B cell (primary cell): ENCODE data around the gene CUBN.

Experiments used
- EZH2 ChIP-seq: IDR thresholded peaks from 2 replicates; pipeline ENCODE4 v1.6.1; 2012; ENCODE audit warnings: borderline replicate concordance, low read depth, mild to moderate bottlenecking, moderate library complexity, low read length; ENCODE audit not compliant: insufficient read depth, poor library complexity, severe bottlenecking
- TF ChIP-seq, protein P1 (sequence below): fragments of 200-600 bp; IDR thresholded peaks from one replicate; pipeline ENCODE4 v1.8.0; 2022; ENCODE audit warnings: antibody characterized with exemption, mild to moderate bottlenecking

DNA sequence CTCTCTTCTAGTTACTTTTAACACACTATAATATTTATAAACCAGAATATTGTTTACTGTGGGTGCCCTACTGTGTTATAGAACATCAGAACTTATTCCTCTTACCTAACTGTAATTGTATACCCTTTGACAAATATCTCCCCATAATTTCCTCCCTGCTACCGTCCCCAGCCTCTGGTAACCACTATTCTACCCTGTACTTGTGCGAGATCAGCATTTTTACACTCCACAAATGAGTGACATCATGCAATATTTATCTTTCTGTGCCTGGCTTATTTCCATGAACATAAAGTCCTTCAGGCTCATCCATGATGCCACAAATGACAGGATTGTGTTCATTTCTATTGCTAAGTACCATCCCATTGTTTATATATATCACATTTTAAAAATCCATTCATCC lies 172.6 kb downstream of the CUBN start:
- TF ChIP-seq, protein P1, sequence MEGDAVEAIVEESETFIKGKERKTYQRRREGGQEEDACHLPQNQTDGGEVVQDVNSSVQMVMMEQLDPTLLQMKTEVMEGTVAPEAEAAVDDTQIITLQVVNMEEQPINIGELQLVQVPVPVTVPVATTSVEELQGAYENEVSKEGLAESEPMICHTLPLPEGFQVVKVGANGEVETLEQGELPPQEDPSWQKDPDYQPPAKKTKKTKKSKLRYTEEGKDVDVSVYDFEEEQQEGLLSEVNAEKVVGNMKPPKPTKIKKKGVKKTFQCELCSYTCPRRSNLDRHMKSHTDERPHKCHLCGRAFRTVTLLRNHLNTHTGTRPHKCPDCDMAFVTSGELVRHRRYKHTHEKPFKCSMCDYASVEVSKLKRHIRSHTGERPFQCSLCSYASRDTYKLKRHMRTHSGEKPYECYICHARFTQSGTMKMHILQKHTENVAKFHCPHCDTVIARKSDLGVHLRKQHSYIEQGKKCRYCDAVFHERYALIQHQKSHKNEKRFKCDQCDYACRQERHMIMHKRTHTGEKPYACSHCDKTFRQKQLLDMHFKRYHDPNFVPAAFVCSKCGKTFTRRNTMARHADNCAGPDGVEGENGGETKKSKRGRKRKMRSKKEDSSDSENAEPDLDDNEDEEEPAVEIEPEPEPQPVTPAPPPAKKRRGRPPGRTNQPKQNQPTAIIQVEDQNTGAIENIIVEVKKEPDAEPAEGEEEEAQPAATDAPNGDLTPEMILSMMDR: no peak
- no peak for TF ChIP-seq EZH2
